ENCODE data around the gene SLFN12L. TPM values are rescaled to one million over a fixed set of nuclear protein-coding genes. Genes with fewer than 3 reads are reported as not detected.
A peak's percentile ranks its signal among the peaks of the same experiment; 100 is the strongest.

SLFN12L gene
- total RNA-seq, 1 donor from 2014 or later, result not detected

- Mint-ChIP-seq H3K4me1 (ENCODE audit: low read depth, unreplicated experiment) (no peaks in the 10 kb centered on the region), H3K9me3 (ENCODE audit: unreplicated experiment) (no peaks in the 10 kb centered on the region), H3K27me3 (ENCODE audit: unreplicated experiment) (peaks cover 3% of the 10 kb centered on the region), H3K4me3 (ENCODE audit: unreplicated experiment) (no peak overlapping the region), H3K27ac (ENCODE audit: unreplicated experiment) (no peak overlapping the region), H3K36me3 (ENCODE audit: unreplicated experiment) (no peaks in the 10 kb centered on the region)
- TF ChIP-seq CTCF (IDR thresholded peaks at IDR 0.05; ENCODE audit: partially characterized antibody, unreplicated experiment), result no peak
- no peak for DNase-seq
These were observed 6.4 kb upstream of the SLFN12L start for GRCh38 chr17:35543856-35544255.

- no peaks in the 10 kb centered on the region for H3K9me3 Mint-ChIP-seq (ENCODE audit: unreplicated experiment)
- H3K27ac Mint-ChIP-seq (ENCODE audit: unreplicated experiment), result no peak overlapping the region
- no peak for DNase-seq
- no peaks in the 10 kb centered on the region for H3K36me3 Mint-ChIP-seq (ENCODE audit: unreplicated experiment)
- no peak overlapping the region for H3K4me3 Mint-ChIP-seq (ENCODE audit: unreplicated experiment)
- H3K4me1 Mint-ChIP-seq (ENCODE audit: low read depth, unreplicated experiment), result no peaks in the 10 kb centered on the region
- peaks cover 3% of the 10 kb centered on the region for H3K27me3 Mint-ChIP-seq (ENCODE audit: unreplicated experiment)
- no peak for TF ChIP-seq CTCF (IDR thresholded peaks at IDR 0.05; ENCODE audit: partially characterized antibody, unreplicated experiment)
These were observed 5.5 kb upstream of the SLFN12L start for GRCh38 chr17:35542990-35543389.

GRCh38 chr17:35541434-35541833 lies 4.0 kb upstream of the SLFN12L start:
- no peak overlapping the region for H3K27ac Mint-ChIP-seq (ENCODE audit: unreplicated experiment)
- no peaks in the 10 kb centered on the region for H3K9me3 Mint-ChIP-seq (ENCODE audit: unreplicated experiment)
- no peak for TF ChIP-seq CTCF (IDR thresholded peaks at IDR 0.05; ENCODE audit: partially characterized antibody, unreplicated experiment)
- no peak overlapping the region for H3K4me3 Mint-ChIP-seq (ENCODE audit: unreplicated experiment)
- no peaks in the 10 kb centered on the region for H3K36me3 Mint-ChIP-seq (ENCODE audit: unreplicated experiment)
- no peaks in the 10 kb centered on the region for H3K4me1 Mint-ChIP-seq (ENCODE audit: low read depth, unreplicated experiment)
- no peak for DNase-seq
- peaks cover 3% of the 10 kb centered on the region for H3K27me3 Mint-ChIP-seq (ENCODE audit: unreplicated experiment)

- no peak for DNase-seq
- H3K27me3 Mint-ChIP-seq (ENCODE audit: unreplicated experiment), result peaks cover 3% of the 10 kb centered on the region
- H3K4me1 Mint-ChIP-seq (ENCODE audit: low read depth, unreplicated experiment), result no peaks in the 10 kb centered on the region
- no peak overlapping the region for H3K27ac Mint-ChIP-seq (ENCODE audit: unreplicated experiment)
- TF ChIP-seq CTCF (IDR thresholded peaks at IDR 0.05; ENCODE audit: partially characterized antibody, unreplicated experiment), result no peak
- no peaks in the 10 kb centered on the region for H3K36me3 Mint-ChIP-seq (ENCODE audit: unreplicated experiment)
- no peak overlapping the region for H3K4me3 Mint-ChIP-seq (ENCODE audit: unreplicated experiment)
- H3K9me3 Mint-ChIP-seq (ENCODE audit: unreplicated experiment), result no peaks in the 10 kb centered on the region
These were observed 3.3 kb upstream of the SLFN12L start for GRCh38 chr17:35540589-35541404.

GRCh38 chr17:35539659-35540026 lies 2.2 kb upstream of the SLFN12L start:
- H3K4me3 Mint-ChIP-seq (ENCODE audit: unreplicated experiment), result no peak overlapping the region
- H3K27me3 Mint-ChIP-seq (ENCODE audit: unreplicated experiment), result peaks cover 3% of the 10 kb centered on the region

More at GRCh38 chr17:35539659-35540026, 2.2 kb upstream of the SLFN12L start:
- no peaks in the 10 kb centered on the region for H3K4me1 Mint-ChIP-seq (ENCODE audit: low read depth, unreplicated experiment)
- TF ChIP-seq CTCF (IDR thresholded peaks at IDR 0.05; ENCODE audit: partially characterized antibody, unreplicated experiment), result peak; percentile 21
- no peak for DNase-seq
- no peaks in the 10 kb centered on the region for H3K36me3 Mint-ChIP-seq (ENCODE audit: unreplicated experiment)
- H3K9me3 Mint-ChIP-seq (ENCODE audit: unreplicated experiment), result no peaks in the 10 kb centered on the region
- no peak overlapping the region for H3K27ac Mint-ChIP-seq (ENCODE audit: unreplicated experiment)
